IPS-20b (cell line): ENCODE results near the gene MLF2.
"Not testable (repeated sequence)": the region's sequence is repeated elsewhere in the genome, so short reads cannot be mapped to it uniquely, and the experiment has no call there.

Experiments used
- H3K27ac ChIP-seq: one replicate; pipeline ENCODE4 v1.5.1; 2013; ENCODE audit warnings: low read length
- H3K27me3 ChIP-seq: 2 replicates; pipeline ENCODE4 v1.6.1; 2013; ENCODE audit warnings: mild to moderate bottlenecking, low read length, inconsistent platforms; ENCODE audit not compliant: insufficient read depth
- H3K36me3 ChIP-seq: 2 replicates; pipeline ENCODE4 v1.6.1; 2013; ENCODE audit warnings: low read depth, mild to moderate bottlenecking, inconsistent platforms, low read length, moderate library complexity; ENCODE audit not compliant: insufficient read depth
- H3K4me1 ChIP-seq: 2 replicates; pipeline ENCODE4 v1.6.1; 2013; ENCODE audit warnings: mild to moderate bottlenecking, control low read depth, inconsistent platforms, low read length, moderate library complexity; ENCODE audit not compliant: insufficient read depth
- H3K4me3 ChIP-seq: 2 replicates; pipeline ENCODE4 v1.5.1; 2013; ENCODE audit warnings: mild to moderate bottlenecking, low read length, inconsistent platforms
- H3K9ac ChIP-seq: 2 replicates; pipeline ENCODE4 v1.6.1; 2013; ENCODE audit warnings: low read depth, mild to moderate bottlenecking, inconsistent platforms, low read length, moderate library complexity
- H3K9me3 ChIP-seq: 2 replicates; pipeline ENCODE4 v1.6.1; 2013; ENCODE audit warnings: mild to moderate bottlenecking, low read depth, low read length, inconsistent platforms; ENCODE audit not compliant: insufficient read depth

The MLF2 gene

DNA sequence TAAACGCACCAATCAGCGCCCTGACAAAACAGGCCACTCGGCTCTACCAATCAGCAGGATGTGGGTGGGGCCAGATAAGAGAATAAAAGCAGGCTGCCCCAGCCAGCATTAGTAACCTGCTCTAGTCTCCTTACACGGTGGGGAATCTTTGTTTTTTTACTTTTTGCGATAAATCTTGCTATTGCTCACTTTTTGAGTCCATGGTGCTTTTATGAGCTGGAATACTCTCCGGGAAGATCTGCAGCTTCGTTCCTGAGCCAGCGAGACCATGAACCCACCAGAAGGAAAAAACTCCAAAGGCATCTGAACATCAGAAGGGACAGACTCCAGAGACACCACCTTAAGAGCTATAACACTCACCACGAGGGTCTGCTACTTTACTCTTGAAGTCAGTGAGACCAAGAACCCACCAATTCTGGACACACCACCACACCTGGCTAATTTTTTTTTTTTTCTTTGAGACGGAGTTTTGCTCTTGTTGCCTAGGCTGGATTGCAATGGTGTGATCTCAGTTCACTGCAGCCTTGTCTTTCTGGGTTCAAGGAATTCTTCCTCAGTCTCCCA, 36.0 kb downstream of the MLF2 start:
- Histone ChIP-seq H3K27me3 (peaks cover 7% of the 10 kb centered on the region; the same call in 1 of the 2 replicates), H3K9ac (no peak overlapping the region), H3K4me1 (no peaks in the 10 kb centered on the region), H3K27ac (no peak overlapping the region), H3K4me3 (no peak overlapping the region), H3K36me3 (no peaks in the 10 kb centered on the region), H3K9me3 (no peaks in the 10 kb centered on the region)

DNA sequence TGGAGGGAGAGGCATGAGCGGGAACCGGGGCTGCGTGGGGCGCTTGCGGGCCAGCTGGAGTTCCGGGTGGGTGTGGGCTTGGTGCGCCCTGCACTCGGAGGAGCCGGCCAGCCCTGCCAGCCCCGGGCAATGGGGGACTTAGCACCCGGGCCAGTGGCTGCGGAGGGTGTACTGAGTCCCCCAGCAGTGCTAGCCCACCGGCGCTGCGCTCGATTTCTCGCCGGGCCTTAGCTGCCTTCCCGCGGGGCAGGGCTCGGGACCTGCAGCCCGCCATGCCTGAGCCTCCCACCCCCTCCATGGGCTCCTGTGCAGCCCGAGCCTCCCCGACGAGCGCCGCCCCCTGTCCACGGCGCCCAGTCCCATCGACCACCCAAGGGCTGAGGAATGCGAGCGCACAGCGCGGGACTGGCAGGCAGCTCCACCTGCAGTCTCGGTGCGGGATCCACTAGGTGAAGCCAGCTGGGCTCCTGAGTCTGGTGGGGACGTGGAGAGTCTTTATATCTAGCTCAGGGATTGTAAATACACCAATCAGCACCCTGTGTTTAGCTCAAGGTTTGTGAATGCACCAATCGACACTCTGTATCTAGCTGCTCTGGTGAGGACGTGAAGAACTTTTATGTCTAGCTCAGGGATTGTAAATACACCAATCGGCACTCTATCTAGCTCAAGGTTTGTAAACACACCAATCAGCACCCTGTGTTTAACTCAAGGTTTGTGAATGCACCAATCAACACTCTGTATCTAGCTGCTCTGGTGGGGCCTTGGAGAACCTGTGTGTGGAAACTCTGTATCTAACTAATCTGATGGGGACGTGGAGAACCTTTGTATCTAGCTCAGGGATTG, 36.7 kb downstream of the MLF2 start:
- H3K4me3 ChIP-seq, H3K9ac ChIP-seq, H3K27me3 ChIP-seq, H3K36me3 ChIP-seq, H3K27ac ChIP-seq, H3K4me1 ChIP-seq, H3K9me3 ChIP-seq: not testable (repeated sequence)

- no peaks in the 10 kb centered on the region for H3K9me3 ChIP-seq
- H3K4me3 ChIP-seq: no peak overlapping the region
- no peaks in the 10 kb centered on the region for H3K27me3 ChIP-seq
- no peak overlapping the region for H3K27ac ChIP-seq
- no peaks in the 10 kb centered on the region for H3K4me1 ChIP-seq
- H3K36me3 ChIP-seq: no peaks in the 10 kb centered on the region
- no peak overlapping the region for H3K9ac ChIP-seq
These were observed 44.0 kb downstream of the MLF2 start for GRCh38 chr12:6708960-6709394.

DNA sequence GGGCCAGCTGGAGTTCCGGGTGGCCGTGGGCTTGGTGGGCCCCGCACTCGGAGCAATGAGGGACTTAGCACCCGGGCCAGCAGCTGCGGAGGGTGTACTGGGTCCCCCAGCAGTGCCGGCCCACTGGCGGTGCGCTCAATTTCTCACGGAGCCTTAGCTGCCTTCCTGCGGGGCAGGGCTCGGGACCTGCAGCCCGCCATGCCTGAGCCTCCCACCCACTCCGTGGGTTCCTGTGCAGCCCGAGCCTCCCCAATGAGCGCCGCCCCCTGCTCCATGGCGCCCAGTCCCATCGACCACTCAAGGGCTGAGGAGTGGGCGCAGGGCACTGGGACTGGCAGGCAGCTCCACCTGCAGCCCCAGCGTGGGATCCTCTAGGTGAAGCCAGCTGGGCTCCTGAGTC, 44.6 kb downstream of the MLF2 start:
- H3K36me3 ChIP-seq, H3K27ac ChIP-seq, H3K27me3 ChIP-seq, H3K9ac ChIP-seq, H3K9me3 ChIP-seq, H3K4me3 ChIP-seq, H3K4me1 ChIP-seq: not testable (repeated sequence)

DNA sequence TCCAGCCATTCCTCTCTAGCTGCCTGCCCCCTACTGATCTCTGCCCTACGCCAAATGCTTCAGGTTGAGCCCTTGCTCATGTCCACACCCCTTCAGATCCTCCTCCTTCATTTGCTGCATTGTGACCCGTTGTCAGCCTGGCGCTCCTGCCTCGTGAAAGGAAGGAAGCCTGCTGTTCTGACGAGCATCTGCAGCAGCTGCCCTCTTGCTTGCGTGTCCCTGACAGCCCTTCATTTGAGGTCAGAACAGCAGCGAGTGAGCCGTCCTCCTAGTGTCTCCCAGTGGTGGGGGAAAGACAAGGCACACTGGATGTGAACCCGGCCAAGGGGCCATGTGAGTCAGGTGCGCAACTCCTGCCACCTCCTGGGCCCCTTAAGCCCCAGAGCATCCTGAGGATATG, 49.3 kb downstream of the MLF2 start:
- no peak overlapping the region for H3K9ac ChIP-seq
- H3K27ac ChIP-seq: no peak overlapping the region
- no peaks in the 10 kb centered on the region for H3K36me3 ChIP-seq
- 0 out of 2 replicates have a peak overlapping the region, but pooled peaks have one; percentile 41 for H3K4me3 ChIP-seq
- no peaks in the 10 kb centered on the region for H3K9me3 ChIP-seq
- no peaks in the 10 kb centered on the region; the same call in 1 of the 2 replicates for H3K4me1 ChIP-seq
- peaks cover 33% of the 10 kb centered on the region for H3K27me3 ChIP-seq

DNA sequence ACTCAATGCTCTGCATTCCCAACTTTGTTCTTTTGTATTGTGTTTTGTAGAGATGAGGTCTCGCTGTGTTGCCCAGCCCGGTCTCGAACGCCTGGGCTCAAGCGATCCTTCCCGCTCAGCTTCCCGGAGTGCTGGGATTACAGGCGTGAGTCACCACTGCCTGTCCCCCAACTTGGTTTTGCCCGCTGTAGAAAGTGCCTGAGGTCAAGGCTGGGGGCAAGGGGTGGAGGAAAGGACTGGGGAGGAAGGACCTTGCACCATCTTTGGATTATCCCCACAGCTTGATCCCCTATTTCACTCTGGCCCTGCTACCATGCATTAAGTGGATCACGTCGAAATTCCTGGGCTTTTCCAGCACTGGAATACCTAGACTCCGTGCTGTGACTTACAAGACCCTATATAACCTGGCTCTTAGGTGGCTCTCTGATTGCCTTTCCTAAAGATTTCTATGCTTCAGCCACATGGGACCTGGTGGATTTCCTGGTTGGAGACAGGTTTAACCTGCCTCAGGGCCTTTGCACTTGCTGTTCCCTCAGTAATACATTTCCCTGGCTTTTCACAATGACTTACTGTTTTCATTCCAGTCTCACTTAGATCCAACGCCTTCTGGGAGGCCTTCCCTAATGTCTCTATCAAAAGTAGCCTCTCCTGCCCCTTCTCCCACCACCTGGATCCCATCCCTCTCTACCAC, 51.7 kb downstream of the MLF2 start:
- peak overlapping the region; percentile 18; the same call in 1 of the 2 replicates for H3K9ac ChIP-seq
- peaks cover 5% of the 10 kb centered on the region; the same call in 1 of the 2 replicates for H3K36me3 ChIP-seq
- no peak overlapping the region for H3K27ac ChIP-seq
- peak overlapping the region; percentile 71 for H3K4me3 ChIP-seq
- H3K4me1 ChIP-seq: no peaks in the 10 kb centered on the region; the same call in 1 of the 2 replicates
- no peaks in the 10 kb centered on the region for H3K9me3 ChIP-seq
- peaks cover 38% of the 10 kb centered on the region for H3K27me3 ChIP-seq

- Histone ChIP-seq H3K36me3 (peaks cover 5% of the 10 kb centered on the region; the same call in 1 of the 2 replicates), H3K9ac (peak within 1 kb of the TSS; percentile 53; the same call in 1 of the 2 replicates), H3K4me1 (no peaks in the 10 kb centered on the region; the same call in 1 of the 2 replicates), H3K27me3 (peaks cover 38% of the 10 kb centered on the region), H3K4me3 (peak within 1 kb of the TSS; percentile 71), H3K27ac (no peak within 1 kb of the TSS), H3K9me3 (no peaks in the 10 kb centered on the region)
These were observed 52.3 kb downstream of the MLF2 start, which contains the start of gene PIANP for GRCh38 chr12:6700646-6701051. Gene PIANP, minus strand, starts transcription at chr12:6700815. Its CDS starts 2,754 bp downstream, at chr12:6698061.

DNA sequence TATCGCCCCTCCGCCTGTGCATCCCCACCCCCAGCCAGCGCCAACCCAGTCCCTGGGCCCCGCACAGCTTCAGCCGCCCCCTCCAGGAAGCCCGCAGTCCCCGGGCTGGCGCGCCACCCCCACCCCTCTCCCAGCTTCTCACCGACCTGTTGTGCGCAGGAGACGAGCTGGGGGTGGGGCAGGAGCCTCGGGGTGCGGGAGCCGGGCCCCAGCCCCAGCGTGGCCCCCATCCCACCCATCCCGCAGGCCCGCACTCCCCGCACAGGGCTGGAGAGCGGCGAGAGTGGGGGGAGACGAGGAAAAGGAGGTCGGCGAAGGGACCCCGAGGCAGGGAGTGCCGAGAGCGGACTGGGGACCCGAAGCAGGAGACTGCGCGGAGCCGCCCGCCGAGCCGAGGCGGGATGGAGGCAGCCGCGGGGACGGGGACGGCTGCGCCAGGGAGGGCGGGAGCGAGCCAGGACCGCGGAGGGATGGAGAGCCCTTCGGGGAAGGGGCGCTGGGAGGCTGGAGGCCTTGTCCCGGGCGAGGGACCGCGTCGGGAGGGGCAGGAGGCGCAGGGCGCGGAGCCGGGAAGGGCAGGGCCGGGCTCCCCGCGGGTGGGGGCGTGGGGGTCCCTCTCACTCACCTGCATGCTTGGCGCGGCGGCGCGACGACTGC, 52.8 kb downstream of the MLF2 start:
- no peak overlapping the region for H3K27ac ChIP-seq
- peak overlapping the region; percentile 53; the same call in 1 of the 2 replicates for H3K9ac ChIP-seq
- H3K4me1 ChIP-seq: no peaks in the 10 kb centered on the region; the same call in 1 of the 2 replicates
- H3K36me3 ChIP-seq: peaks cover 5% of the 10 kb centered on the region; the same call in 1 of the 2 replicates
- H3K4me3 ChIP-seq: peak overlapping the region; percentile 71
- H3K27me3 ChIP-seq: peaks cover 38% of the 10 kb centered on the region
- no peaks in the 10 kb centered on the region for H3K9me3 ChIP-seq

GRCh38 chr12:6699259-6699988, 53.5 kb downstream of the MLF2 start:
- H3K9ac ChIP-seq: peak overlapping the region; percentile 53; the same call in 1 of the 2 replicates
- peaks cover 7% of the 10 kb centered on the region; the same call in 1 of the 2 replicates for H3K36me3 ChIP-seq
- H3K9me3 ChIP-seq: no peaks in the 10 kb centered on the region
- peaks cover 38% of the 10 kb centered on the region for H3K27me3 ChIP-seq
- no peak overlapping the region for H3K27ac ChIP-seq
- H3K4me3 ChIP-seq: peak overlapping the region; percentile 71
- H3K4me1 ChIP-seq: no peaks in the 10 kb centered on the region; the same call in 1 of the 2 replicates

GRCh38 chr12:6698352-6699046, 54.4 kb downstream of the MLF2 start:
- peaks cover 8% of the 10 kb centered on the region; the same call in 1 of the 2 replicates for H3K36me3 ChIP-seq
- no peak overlapping the region for H3K27ac ChIP-seq
- no peak overlapping the region for H3K9ac ChIP-seq
- H3K4me1 ChIP-seq: no peaks in the 10 kb centered on the region; the same call in 1 of the 2 replicates
- peaks cover 38% of the 10 kb centered on the region for H3K27me3 ChIP-seq
- no peak overlapping the region for H3K4me3 ChIP-seq
- H3K9me3 ChIP-seq: no peaks in the 10 kb centered on the region
